Loucy (cell line): ENCODE measurements around the gene FANCE.

Source experiments
- H2AFZ ChIP-seq: fragments of 200-600 bp; sonication (generic); 2 replicates; pipeline ENCODE4 v1.6.0; 2016; ENCODE audit warnings: antibody characterized with exemption, mild to moderate bottlenecking, low read length, moderate library complexity
- H3F3A ChIP-seq: fragments of 200-600 bp; 2 replicates; pipeline ENCODE4 v1.6.0; 2016; ENCODE audit warnings: antibody characterized with exemption, low read depth, mild to moderate bottlenecking
- H3K27me3 ChIP-seq: fragments of 200-600 bp; sonication (generic); 2 replicates; pipeline ENCODE4 v1.6.1; 2014; ENCODE audit warnings: low read length, mild to moderate bottlenecking; ENCODE audit not compliant: insufficient read depth, poor library complexity, severe bottlenecking
- H3K36me3 ChIP-seq: fragments of 200-600 bp; sonication (generic); 2 replicates; pipeline ENCODE4 v1.6.1; 2016; ENCODE audit warnings: low read length; ENCODE audit not compliant: insufficient read depth
- H3K4me1 ChIP-seq: fragments of 200-600 bp; sonication (generic); 2 replicates; pipeline ENCODE4 v1.5.1; 2014; ENCODE audit warnings: low read length, mild to moderate bottlenecking; ENCODE audit not compliant: insufficient read depth, poor library complexity, severe bottlenecking
- H3K4me2 ChIP-seq: fragments of 200-600 bp; sonication (generic); 2 replicates; pipeline ENCODE4 v1.6.0; 2014; ENCODE audit warnings: antibody characterized with exemption, low read length, low read depth, mild to moderate bottlenecking; ENCODE audit not compliant: poor library complexity, severe bottlenecking
- H3K4me3 ChIP-seq: fragments of 200-600 bp; sonication (generic); 2 replicates; pipeline ENCODE4 v1.5.1; 2014; ENCODE audit warnings: low read length, mild to moderate bottlenecking, mixed read lengths; ENCODE audit not compliant: poor library complexity, severe bottlenecking
- H3K79me2 ChIP-seq: fragments of 200-600 bp; sonication (generic); 2 replicates; pipeline ENCODE4 v1.6.1; 2014; ENCODE audit warnings: low read length; ENCODE audit not compliant: insufficient read depth
- H3K9ac ChIP-seq: fragments of 200-600 bp; sonication (generic); 2 replicates; pipeline ENCODE4 v1.6.0; 2014; ENCODE audit warnings: mild to moderate bottlenecking, low read depth, low read length, moderate library complexity; ENCODE audit not compliant: poor library complexity, severe bottlenecking
- H3K9me2 ChIP-seq: fragments of 200-600 bp; sonication (generic); replicated peaks from 2 replicates; pipeline ENCODE4 v1.6.1; 2016; ENCODE audit warnings: low read depth, low read length, mixed read lengths
- H3K9me3 ChIP-seq: fragments of 200-600 bp; sonication (generic); 2 replicates; pipeline ENCODE4 v1.6.1; 2014; ENCODE audit warnings: mild to moderate bottlenecking, antibody characterized with exemption, low read length, low read depth; ENCODE audit not compliant: insufficient read depth
- H4K20me1 ChIP-seq: fragments of 200-600 bp; sonication (generic); 2 replicates; pipeline ENCODE4 v1.6.0; 2014; ENCODE audit warnings: antibody characterized with exemption, low read length, mild to moderate bottlenecking; ENCODE audit not compliant: insufficient read depth, poor library complexity, severe bottlenecking
- EZH2phosphoT487 ChIP-seq: fragments of 200-600 bp; IDR thresholded peaks from 2 replicates; pipeline ENCODE4 v1.6.1; 2018; ENCODE audit warnings: antibody characterized with exemption, mild to moderate bottlenecking, moderate library complexity, borderline replicate concordance
- TF ChIP-seq, protein P1 (sequence below): fragments of 200-600 bp; sonication (generic); conservative IDR thresholded peaks from 2 replicates; pipeline ENCODE4 v1.5.1; 2014; ENCODE audit warnings: mild to moderate bottlenecking, antibody characterized with exemption, low read length

FANCE gene

DNA sequence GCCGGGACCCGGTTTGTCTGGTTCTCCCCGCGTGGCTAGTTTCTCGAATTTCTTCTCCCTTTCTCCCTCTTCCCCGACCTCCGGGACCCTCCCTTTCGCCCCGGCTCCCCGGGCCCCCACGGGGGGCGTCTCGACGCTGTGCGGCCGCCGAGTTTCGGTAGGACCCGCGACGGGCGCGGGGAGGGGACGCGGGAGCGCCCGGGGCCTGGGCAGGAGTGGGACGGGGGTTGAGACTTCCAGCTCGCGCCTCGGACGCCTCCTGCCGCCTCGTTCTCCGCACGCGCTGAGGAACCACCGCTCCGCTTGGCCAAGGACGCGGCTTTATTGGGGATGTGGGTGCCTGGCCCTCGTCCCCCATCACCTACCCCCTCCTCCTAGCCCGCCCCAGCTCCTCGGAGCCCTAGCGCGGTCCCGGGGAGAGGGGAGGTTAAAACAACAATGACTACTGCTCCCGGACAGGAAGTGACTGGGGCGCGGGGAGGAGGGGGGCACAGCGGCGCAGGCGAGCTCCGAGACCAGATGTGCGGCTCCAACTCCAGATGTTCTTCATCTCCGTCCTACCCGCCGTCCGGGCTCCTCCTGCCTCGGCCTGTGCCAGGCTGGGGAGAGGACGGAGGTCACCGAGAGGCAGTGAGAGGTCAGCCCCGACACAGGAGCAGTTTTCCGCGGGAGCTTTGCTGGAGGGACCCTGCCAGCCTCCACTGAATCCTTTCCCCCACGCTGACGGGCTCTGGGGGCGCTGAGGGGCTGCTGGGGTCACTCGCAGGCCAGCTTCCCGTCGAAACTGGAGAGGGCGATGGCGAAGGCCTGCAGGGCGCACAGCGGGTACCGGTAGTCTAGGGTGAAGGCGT, 45.7 kb downstream of the FANCE start:
- Histone ChIP-seq H3K9me2 (no peaks in the 10 kb centered on the region), H3K27me3 (peaks cover 10% of the 10 kb centered on the region), H3F3A (no peaks in the 10 kb centered on the region), H3K9ac (no peak overlapping the region), H2AFZ (peak overlapping the region; percentile 69), H3K4me3 (peak overlapping the region; percentile 75), H4K20me1 (no peaks in the 10 kb centered on the region), H3K4me2 (peak overlapping the region; percentile 69), H3K4me1 (peaks cover 16% of the 10 kb centered on the region), H3K79me2 (no peaks in the 10 kb centered on the region), H3K36me3 (no peaks in the 10 kb centered on the region), H3K9me3 (no peaks in the 10 kb centered on the region)
- TF ChIP-seq, protein P1, sequence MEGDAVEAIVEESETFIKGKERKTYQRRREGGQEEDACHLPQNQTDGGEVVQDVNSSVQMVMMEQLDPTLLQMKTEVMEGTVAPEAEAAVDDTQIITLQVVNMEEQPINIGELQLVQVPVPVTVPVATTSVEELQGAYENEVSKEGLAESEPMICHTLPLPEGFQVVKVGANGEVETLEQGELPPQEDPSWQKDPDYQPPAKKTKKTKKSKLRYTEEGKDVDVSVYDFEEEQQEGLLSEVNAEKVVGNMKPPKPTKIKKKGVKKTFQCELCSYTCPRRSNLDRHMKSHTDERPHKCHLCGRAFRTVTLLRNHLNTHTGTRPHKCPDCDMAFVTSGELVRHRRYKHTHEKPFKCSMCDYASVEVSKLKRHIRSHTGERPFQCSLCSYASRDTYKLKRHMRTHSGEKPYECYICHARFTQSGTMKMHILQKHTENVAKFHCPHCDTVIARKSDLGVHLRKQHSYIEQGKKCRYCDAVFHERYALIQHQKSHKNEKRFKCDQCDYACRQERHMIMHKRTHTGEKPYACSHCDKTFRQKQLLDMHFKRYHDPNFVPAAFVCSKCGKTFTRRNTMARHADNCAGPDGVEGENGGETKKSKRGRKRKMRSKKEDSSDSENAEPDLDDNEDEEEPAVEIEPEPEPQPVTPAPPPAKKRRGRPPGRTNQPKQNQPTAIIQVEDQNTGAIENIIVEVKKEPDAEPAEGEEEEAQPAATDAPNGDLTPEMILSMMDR: no peak
- no peak for TF ChIP-seq EZH2phosphoT487

DNA sequence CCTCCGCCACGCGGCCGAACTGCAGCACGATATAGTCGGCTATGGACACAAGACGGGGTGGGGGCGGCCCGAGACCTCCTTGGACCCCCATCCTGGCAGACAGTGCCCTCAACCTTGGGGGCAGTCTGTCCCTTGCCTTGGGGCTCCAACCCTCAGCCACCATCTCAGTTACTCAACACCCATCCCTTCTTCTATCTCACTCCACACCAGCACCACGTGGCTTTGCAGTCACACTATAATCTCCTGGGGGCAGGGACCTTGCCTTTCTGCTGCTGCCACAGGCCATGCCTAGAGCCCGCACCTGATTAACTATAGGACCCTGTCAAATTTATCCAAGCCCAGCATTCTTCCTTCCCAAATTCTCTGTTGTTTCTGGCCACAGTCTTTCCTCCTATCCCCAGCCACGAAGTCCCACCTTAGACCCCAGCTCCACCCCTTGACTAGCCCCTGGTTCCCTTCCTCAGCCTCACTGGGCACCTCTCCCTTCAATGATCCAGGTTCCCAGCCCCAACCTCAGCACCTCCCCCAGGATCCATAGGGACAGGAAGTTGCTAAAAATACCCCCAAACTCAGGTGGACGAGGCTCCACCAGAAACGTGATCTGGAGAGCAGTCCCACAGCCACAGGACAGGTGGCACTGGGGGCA, 46.4 kb downstream of the FANCE start:
- Histone ChIP-seq H3K36me3 (no peaks in the 10 kb centered on the region), H4K20me1 (no peaks in the 10 kb centered on the region), H2AFZ (no peak overlapping the region), H3K9me3 (no peaks in the 10 kb centered on the region), H3K4me3 (no peak overlapping the region), H3K79me2 (no peaks in the 10 kb centered on the region), H3K4me2 (peak overlapping the region; percentile 69), H3K9me2 (no peaks in the 10 kb centered on the region), H3K27me3 (peaks cover 10% of the 10 kb centered on the region), H3F3A (no peaks in the 10 kb centered on the region), H3K9ac (no peak overlapping the region), H3K4me1 (peaks cover 16% of the 10 kb centered on the region)
- TF ChIP-seq, protein P1: no peak
- no peak for TF ChIP-seq EZH2phosphoT487

DNA sequence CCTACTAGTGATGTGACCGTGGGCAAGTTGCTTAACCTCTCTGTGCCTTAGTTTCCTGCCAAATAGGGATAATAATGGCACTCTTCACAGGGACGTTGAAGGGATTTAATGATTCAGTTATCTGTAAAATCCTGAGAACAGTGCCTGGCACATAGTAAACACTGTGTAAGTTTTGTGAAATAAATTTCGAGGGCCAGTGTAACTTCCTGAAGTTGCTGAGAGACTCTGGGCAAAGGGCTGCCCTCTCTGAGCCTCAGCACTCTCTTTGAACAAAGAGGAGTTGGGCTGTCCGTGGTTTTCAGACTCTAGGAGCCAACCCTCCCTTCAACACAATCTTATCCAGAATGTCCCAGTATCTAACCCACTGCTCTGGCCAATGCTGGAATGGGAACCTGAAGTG, 47.2 kb downstream of the FANCE start:
- Histone ChIP-seq H3K4me3 (no peak overlapping the region), H3K27me3 (peaks cover 10% of the 10 kb centered on the region), H3K4me2 (no peak overlapping the region), H2AFZ (no peak overlapping the region), H3K9ac (no peak overlapping the region), H4K20me1 (no peaks in the 10 kb centered on the region), H3K36me3 (no peaks in the 10 kb centered on the region), H3K9me2 (no peaks in the 10 kb centered on the region), H3K79me2 (no peaks in the 10 kb centered on the region), H3K9me3 (no peaks in the 10 kb centered on the region), H3F3A (no peaks in the 10 kb centered on the region), H3K4me1 (peaks cover 9% of the 10 kb centered on the region)
- no peak for TF ChIP-seq EZH2phosphoT487
- TF ChIP-seq, protein P1: no peak
